ENCODE data around the gene RAB31. TPM values are rescaled to one million over a fixed set of nuclear protein-coding genes. Genes with fewer than 3 reads are reported as not detected.
A peak's percentile ranks its signal among the peaks of the same experiment; 100 is the strongest.

RAB31 gene
- total and polyA plus RNA-seq, 2 of the 13 experiments (the other 11 are each of a cell fraction or from before 2014, with no cell fraction given): 1.1 to 1.7 TPM

DNA sequence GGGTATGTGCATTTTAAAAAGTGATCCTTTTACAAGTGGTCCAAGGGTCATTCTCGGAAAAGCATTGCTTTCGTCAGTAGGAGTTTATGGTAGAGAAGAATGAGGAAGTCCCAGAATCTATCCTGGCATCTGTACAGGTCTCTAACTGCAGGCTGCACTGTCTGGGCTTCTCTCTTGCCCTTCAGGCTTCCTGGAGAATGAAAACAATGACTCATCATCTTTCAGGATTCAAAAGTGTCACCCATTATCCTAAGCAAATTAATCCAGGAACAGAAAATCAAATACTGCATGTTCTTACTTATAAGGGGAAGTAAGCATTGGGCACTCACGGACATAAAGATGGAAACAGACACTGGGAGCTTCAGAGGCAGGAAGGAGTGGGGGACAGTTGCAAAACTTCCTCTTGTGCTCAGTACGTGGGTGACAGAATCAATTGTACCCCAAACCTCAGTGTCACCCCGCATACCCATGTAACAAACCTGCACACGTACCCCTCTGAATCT is 117.5 kb downstream of the RAB31 start:
- no TSS peak for BruUV-seq (replicated peaks)
- Histone ChIP-seq H3K4me1 (ENCODE audit: insufficient read depth, low read length) (peaks cover 23% of the 10 kb centered on the region), H3K4me2 (ENCODE audit: low read depth, low read length) (peak overlapping the region; percentile 44), H4K20me1 (ENCODE audit: insufficient read depth, low read length) (no peaks in the 10 kb centered on the region), H3K79me2 (ENCODE audit: insufficient read depth, low read length) (no peaks in the 10 kb centered on the region), H2AFZ (ENCODE audit: low read length) (no peak overlapping the region), H3K9me3 (ENCODE audit: low read length) (no peaks in the 10 kb centered on the region), H3K4me3 (replicated peaks in 1 of 3; ENCODE audit: insufficient read depth in 1 of 3, low read depth in 2 of 3, low read length in 3 of 3) (no peak overlapping the region), H3K27ac (ENCODE audit: extremely low read length, insufficient read depth, low read length) (no peak overlapping the region), H3K27me3 (ENCODE audit: control insufficient read depth in 1 of 2, insufficient read depth in 2 of 2, low read length in 2 of 2) (no peaks in the 10 kb centered on the region), H3K36me3 (replicated peaks in 1 of 2; ENCODE audit: control insufficient read depth in 1 of 2, insufficient read depth in 2 of 2, low read length in 2 of 2) (no peaks in the 10 kb centered on the region), H3K9ac (ENCODE audit: insufficient read depth, low read depth, low read length) (no peak overlapping the region)
- intact Hi-C loops (cut with micrococcal nuclease; ENCODE audit: unreplicated experiment) (no loop called here), in situ Hi-C loops (cut with HindIII; ENCODE audit: extremely low pct_ligation_motif_present, low pct_unique_long_range_greater_than_20kb) (no loop called here)
- ATAC-seq (peak; percentile 63), FAIRE-seq (no peak), DNase-seq (ENCODE audit: low spot score) (peak; percentile 47)
- POLR2A ChIA-PET: no interaction called here
- CTCF ChIA-PET (ENCODE audit: low intra/inter-chr PET ratio, low total read pairs): no interaction called here
- 51% methylated on average over 6 of the region's 6 CpGs for whole genome bisulfite sequencing (ENCODE audit: low lambda C conversion rate)
- no peak for TF ChIP-seq U2AF2 (IDR thresholded peaks at IDR 0.05; ENCODE audit: low read depth, low read length)
- peak; percentile 65 for TF ChIP-seq FOSL2 (CRISPR knock-in tag; IDR thresholded peaks at IDR 0.05)
- no peak for TF ChIP-seq CEBPZ (IDR thresholded peaks at IDR 0.05; ENCODE audit: low read length)
- TF ChIP-seq ZNF777 (CRISPR knock-in tag; IDR thresholded peaks at IDR 0.05): no peak
- no peak for TF ChIP-seq SRSF1 (optimal IDR thresholded peaks at IDR 0.05; ENCODE audit: low read depth, low read length)
- no peak for TF ChIP-seq ZNF24 (IDR thresholded peaks at IDR 0.05)
- TF ChIP-seq ARID5B (CRISPR knock-in tag; IDR thresholded peaks at IDR 0.05): 0 out of 2 replicates have a peak, but pooled peaks have one; percentile 28
- no peak for TF ChIP-seq CSRNP1 (CRISPR knock-in tag; IDR thresholded peaks at IDR 0.05)
- TF ChIP-seq NR3C1 (CRISPR knock-in tag; IDR thresholded peaks at IDR 0.05): no peak
- peak; percentile 88 for TF ChIP-seq NFE2L2 (IDR thresholded peaks at IDR 0.05; ENCODE audit: low read length)
- no peak for TF ChIP-seq MYC (CRISPR knock-in tag; IDR thresholded peaks at IDR 0.05; ENCODE audit: borderline replicate concordance)
- TF ChIP-seq ELF4 (CRISPR knock-in tag; IDR thresholded peaks at IDR 0.05; ENCODE audit: borderline replicate concordance): no peak
- no peak for TF ChIP-seq DNMT3B (CRISPR knock-in tag; conservative IDR thresholded peaks at IDR 0.05)
- peak; percentile 81 for TF ChIP-seq ELF3 (CRISPR knock-in tag; IDR thresholded peaks at IDR 0.05)
- TF ChIP-seq TRIM24 (CRISPR knock-in tag; IDR thresholded peaks at IDR 0.05): no peak
- no peak for TF ChIP-seq ZNF614 (CRISPR knock-in tag; IDR thresholded peaks at IDR 0.05; ENCODE audit: borderline replicate concordance)
- no peak for TF ChIP-seq ZNF572 (CRISPR knock-in tag; IDR thresholded peaks at IDR 0.05)
- no peak for TF ChIP-seq PHF20 (CRISPR knock-in tag; IDR thresholded peaks at IDR 0.05)
- TF ChIP-seq KDM6A (CRISPR knock-in tag; IDR thresholded peaks at IDR 0.05; ENCODE audit: low read depth): no peak
